ENCODE results near the gene DLG2. TPM values are rescaled to one million over a fixed set of nuclear protein-coding genes. Genes with fewer than 3 reads are reported as not detected.
A peak's percentile ranks its signal among the peaks of the same experiment; 100 is the strongest.

The DLG2 gene
- total and polyA plus RNA-seq, 2 of the 8 experiments (the other 6 are each of a cell fraction or from before 2014, with no cell fraction given), result 1.7 to 14.3 TPM

GRCh38 chr11:83410605-83411565 lies 2216.3 kb downstream of the DLG2 start:
- FAIRE-seq, result no peak
- CTCF ChIA-PET (ENCODE audit: partially characterized antibody), result interaction anchor here (1.1 to 2.0 kb wide), 4 partner anchors 12 to 161 kb away, joined by 4 to 5 read pairs (median 4); no protein-coding TSS in a partner anchor
- TF ChIP-seq RNF2 (IDR thresholded peaks at IDR 0.05; ENCODE audit: borderline replicate concordance, low read depth, low read length, missing control alignments, poor library complexity, severe bottlenecking) (no peak), GABPA (IDR thresholded peaks at IDR 0.05; ENCODE audit: borderline replicate concordance, insufficient read depth, low read length) (no peak), SP2 (IDR thresholded peaks at IDR 0.05; ENCODE audit: low read length) (no peak), CHD2 (IDR thresholded peaks at IDR 0.05; ENCODE audit: low read length) (no peak), SIRT6 (IDR thresholded peaks at IDR 0.05; ENCODE audit: low read length) (no peak), KDM1A (IDR thresholded peaks at IDR 0.05; ENCODE audit: borderline replicate concordance, low read length) (no peak), E2F6 (IDR thresholded peaks at IDR 0.05) (no peak), FOSL1 (IDR thresholded peaks at IDR 0.05; ENCODE audit: insufficient read depth, low read depth, low read length) (no peak), NANOG (IDR thresholded peaks at IDR 0.05; ENCODE audit: insufficient read depth, low read depth, low read length, poor library complexity, severe bottlenecking) (no peak), CTBP2 (IDR thresholded peaks at IDR 0.05; ENCODE audit: borderline replicate concordance, insufficient read depth, insufficient read length, low read length) (no peak)

More at GRCh38 chr11:83410605-83411565, 2216.3 kb downstream of the DLG2 start:
- Histone ChIP-seq H3K4me3 (ENCODE audit: extremely low read depth in 1 of 4, insufficient read depth in 2 of 4, low read depth in 3 of 4, low read length in 4 of 4) (no peak overlapping the region), H2BK15ac (ENCODE audit: low read length) (no peak overlapping the region), H2BK120ac (replicated peaks; ENCODE audit: low read depth, low read length) (no peak overlapping the region), H3K23me2 (ENCODE audit: low read depth, low read length) (no peaks in the 10 kb centered on the region), H3K79me1 (ENCODE audit: low read depth, low read length) (no peaks in the 10 kb centered on the region), H4K91ac (replicated peaks; ENCODE audit: insufficient read length, low read length) (no peak overlapping the region), H3K79me2 (ENCODE audit: control insufficient read depth in 1 of 2, insufficient read depth in 2 of 2, low read length in 2 of 2) (no peaks in the 10 kb centered on the region), H3K9ac (replicated peaks in 1 of 4; ENCODE audit: extremely low read depth in 1 of 4, low read depth in 3 of 4, low read length in 3 of 4) (no peak overlapping the region), H2BK20ac (ENCODE audit: low read length) (no peak overlapping the region), H4K5ac (ENCODE audit: insufficient read length, low read depth, low read length) (no peak overlapping the region), H3K27me3 (replicated peaks in 1 of 4; ENCODE audit: control insufficient read depth in 3 of 4, extremely low read depth in 1 of 4, insufficient read depth in 3 of 4, low read length in 3 of 4) (no peaks in the 10 kb centered on the region), H4K20me1 (replicated peaks in 1 of 2; ENCODE audit: control insufficient read depth in 1 of 2, insufficient read depth in 2 of 2, low read length in 2 of 2) (no peaks in the 10 kb centered on the region), H3K27ac (ENCODE audit: low read depth, low read length) (no peak overlapping the region), H3K4me1 (replicated peaks in 1 of 4; ENCODE audit: control insufficient read depth in 3 of 4, insufficient read depth in 4 of 4, low read length in 3 of 4) (no peaks in the 10 kb centered on the region), H2AFZ (ENCODE audit: low read length) (peak overlapping the region; percentile 35; the same call in 1 of the 2 replicates), H3K4me2 (ENCODE audit: insufficient read depth in 1 of 2, low read depth in 2 of 2, low read length in 2 of 2) (no peak overlapping the region), H3K4ac (replicated peaks; ENCODE audit: insufficient read length, low read depth, low read length) (no peak overlapping the region), H3K18ac (ENCODE audit: extremely low read depth, low read length) (no peak overlapping the region), H2BK12ac (ENCODE audit: low read depth, low read length) (no peak overlapping the region), H4K8ac (ENCODE audit: extremely low read depth, insufficient read depth, low read length) (no peak overlapping the region), H3K36me3 (ENCODE audit: control insufficient read depth in 2 of 4, insufficient read depth in 4 of 4, low read length in 3 of 4) (no peaks in the 10 kb centered on the region), H2BK5ac (ENCODE audit: low read depth, low read length) (no peak overlapping the region), H2AK5ac (ENCODE audit: low read depth, low read length) (no peak overlapping the region), H3K14ac (ENCODE audit: insufficient read length) (no peak overlapping the region), H3K56ac (replicated peaks; ENCODE audit: insufficient read length, low read depth, low read length) (no peak overlapping the region), H3K23ac (ENCODE audit: insufficient read length) (no peak overlapping the region), H3K9me3 (ENCODE audit: insufficient read depth in 2 of 2, low read depth in 1 of 2, low read length in 1 of 2) (no peaks in the 10 kb centered on the region)
- whole genome bisulfite sequencing, 2 experiments (ENCODE audit: extremely low coverage in 1 of 2, insufficient coverage in 1 of 2, insufficient read length in 1 of 2, insufficient replicate concordance in 2 of 2, low coverage in 1 of 2, low lambda C conversion rate in 2 of 2, missing lambda C conversion rate in 1 of 2), result 86% methylated on average over 2 of the region's 2 CpGs; no CpG with 5 or more reads in 1 of the 2 experiments
- DNase-seq (ENCODE audit: low read depth in 1 of 2, low spot score in 2 of 2), result no peak
- POLR2A ChIA-PET (ENCODE audit: partially characterized antibody), result no interaction called here
